Measurements from ENCODE around the gene CCDC142.

DNA sequence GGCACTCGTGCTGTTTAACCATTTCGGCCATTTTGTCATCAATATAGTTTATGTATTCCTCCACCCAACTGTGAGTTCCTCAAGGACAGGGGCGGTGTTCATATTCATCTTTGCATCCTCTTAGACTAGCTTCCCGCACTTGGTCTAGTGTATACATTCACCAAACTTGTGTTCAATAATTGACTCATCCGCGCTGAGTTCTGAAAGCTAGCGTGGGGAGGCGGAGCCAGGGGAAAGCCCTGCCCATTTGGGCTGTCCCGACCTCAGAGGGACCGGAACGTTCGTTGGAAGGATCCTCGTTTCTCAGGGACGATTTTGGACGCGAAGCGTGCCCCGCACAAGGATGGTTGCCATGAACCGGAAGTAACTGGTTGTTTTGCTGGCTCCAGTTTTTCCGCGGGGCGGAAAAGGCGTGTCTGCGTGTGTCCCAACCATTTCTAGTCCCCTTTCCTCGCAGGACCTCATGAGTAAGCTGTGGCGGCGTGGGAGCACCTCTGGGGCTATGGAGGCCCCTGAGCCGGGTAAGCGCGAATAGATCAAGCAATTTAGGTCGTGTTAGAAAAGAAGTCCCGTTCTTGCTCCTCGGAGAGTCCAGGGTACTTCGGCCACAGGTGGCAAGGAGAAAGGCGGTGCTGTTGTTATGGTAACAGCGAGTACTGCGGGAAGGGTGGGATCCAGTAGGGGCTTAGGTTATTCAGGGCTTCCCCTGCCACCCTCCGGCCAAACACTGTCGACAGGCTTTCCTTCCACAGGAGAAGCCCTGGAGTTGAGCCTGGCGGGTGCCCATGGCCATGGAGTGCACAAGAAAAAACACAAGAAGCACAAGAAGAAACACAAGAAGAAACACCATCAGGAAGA lies 27.9 kb downstream of the CCDC142 start, which contains the start of gene INO80B:
- TF ChIP-seq CTCF (IDR thresholded peaks at IDR 0.05) (no peak), POLR2A (IDR thresholded peaks at IDR 0.05) (no peak), POLR2AphosphoS5 (IDR thresholded peaks at IDR 0.05) (peak; percentile 90 to 98 (median 94))
